Tibial nerve (tissue), 4 donors: ENCODE results near the gene JADE2. TPM values are rescaled to one million over a fixed set of nuclear protein-coding genes. Genes with fewer than 3 reads are reported as not detected.

Source experiments
- DNase-seq, 2 donors: peaks; one replicate each; pipeline ENCODE4 v3.0.0-alpha.2; 2019; ENCODE audit warnings: low spot score in 2 of 2
- H3K27ac ChIP-seq, 4 donors: fragments of 200-600 bp; sonication (generic) in 3 of 4; one replicate each; pipeline ENCODE4 v1.5.1; 2017 to 2019; ENCODE audit warnings: mild to moderate bottlenecking in 1 of 4
- H3K27me3 ChIP-seq, 2 donors: fragments of 200-600 bp; sonication (generic) in 1 of 2; one replicate each; pipeline versions ENCODE4 v1.5.1 to v1.6.0; 2017 to 2019
- H3K36me3 ChIP-seq, 3 donors: fragments of 200-600 bp; sonication (generic); one replicate each; pipeline ENCODE4 v1.5.1; 2018 to 2019
- H3K4me1 ChIP-seq, 4 donors: fragments of 200-600 bp; sonication (generic) in 3 of 4; one replicate each; pipeline ENCODE4 v1.5.1; 2017 to 2019
- H3K4me3 ChIP-seq, 4 donors: fragments of 200-600 bp; sonication (generic) in 3 of 4; one replicate each; pipeline ENCODE4 v1.5.1; 2017 to 2019; ENCODE audit warnings: mild to moderate bottlenecking in 1 of 4, moderate library complexity in 1 of 4
- H3K9me3 ChIP-seq, 4 donors: fragments of 200-600 bp; sonication (generic) in 3 of 4; one replicate each; pipeline ENCODE4 v1.5.1; 2017 to 2019
- CTCF ChIP-seq, 5 experiments: fragments of 200-600 bp in 3 of 5; fragments of 450-650 bp in 2 of 5; sonication (generic) in 3 of 5; IDR thresholded peaks; one replicate each; pipeline ENCODE4 v1.5.1; 2016 to 2019; ENCODE audit warnings: antibody characterized with exemption in 5 of 5, mild to moderate bottlenecking in 3 of 5, moderate library complexity in 2 of 5
- EP300 ChIP-seq, 2 donors: sonication (generic); formaldehyde crosslinking; IDR thresholded peaks; one replicate each; pipeline ENCODE4 v1.6.1; 2017; ENCODE audit warnings: antibody characterized with exemption in 2 of 2, mild to moderate bottlenecking in 1 of 2
- POLR2A ChIP-seq, 2 donors: fragments of 450-650 bp; IDR thresholded peaks; one replicate each; pipeline ENCODE4 v1.6.1; 2017; ENCODE audit warnings: antibody characterized with exemption in 2 of 2, mild to moderate bottlenecking in 2 of 2, moderate library complexity in 2 of 2
- WGBS, 2 donors: methylation state at CpG; one replicate each; pipeline ENCODE4 v1.1.5; 2018; 5-methylcytosine and 5-hydroxymethylcytosine counted together
- total RNA-seq, 4 donors: library from RNA; depleted of rRNA; stranded (reverse); fragments of >200 nt; gene quantifications; one replicate each; pipeline ENCODE4 v1.1.0, GENCODE V29; 2016

JADE2 gene
- total RNA-seq, 4 donors from 2014 or later = 58.8 to 90.6 (median 73.9) TPM

GRCh38 chr5:134577022-134577795 is 51.7 kb downstream of the JADE2 start:
- 66 to 74% methylated on average over 10 of the region's 10 CpGs for WGBS, 2 donors
- no peaks in the 10 kb centered on the region for H3K9me3 ChIP-seq
- peaks cover 0 to 53% (median 4%) of the 10 kb centered on the region in 4 donors for H3K4me1 ChIP-seq
- H3K27ac ChIP-seq = peak overlapping the region in 1 of 4 donors; percentile 48
- H3K27me3 ChIP-seq = no peaks in the 10 kb centered on the region
- no peak for TF ChIP-seq EP300 (IDR thresholded peaks at IDR 0.05)
- TF ChIP-seq POLR2A (IDR thresholded peaks at IDR 0.05) = no peak
- no peak for TF ChIP-seq CTCF (IDR thresholded peaks at IDR 0.05)
- H3K36me3 ChIP-seq = peaks cover 7 to 90% (median 54%) of the 10 kb centered on the region in 3 donors
- no peak for DNase-seq
- no peak overlapping the region for H3K4me3 ChIP-seq

- no peak overlapping the region for H3K4me3 ChIP-seq
- peak overlapping the region in 1 of 4 donors; percentile 48 for H3K27ac ChIP-seq
- no peaks in the 10 kb centered on the region for H3K9me3 ChIP-seq
- peaks cover 7 to 82% (median 48%) of the 10 kb centered on the region in 3 donors for H3K36me3 ChIP-seq
- no peaks in the 10 kb centered on the region for H3K27me3 ChIP-seq
- WGBS, 2 donors = 35 to 40% methylated on average over 17 of the region's 17 CpGs
- DNase-seq = peak; percentile 65 to 77
- TF ChIP-seq CTCF (IDR thresholded peaks at IDR 0.05) (peak; percentile 69 to 87 (median 82)), POLR2A (IDR thresholded peaks at IDR 0.05) (no peak), EP300 (IDR thresholded peaks at IDR 0.05) (peak; percentile 33 to 49)
- H3K4me1 ChIP-seq = peaks cover 0 to 56% (median 4%) of the 10 kb centered on the region in 4 donors
Measured at GRCh38 chr5:134577796-134578577, 52.5 kb downstream of the JADE2 start.

GRCh38 chr5:134578578-134579283 is 53.3 kb downstream of the JADE2 start:
- H3K4me1 ChIP-seq = peaks cover 0 to 56% (median 4%) of the 10 kb centered on the region in 4 donors
- TF ChIP-seq CTCF (IDR thresholded peaks at IDR 0.05) = no peak
- TF ChIP-seq EP300 (IDR thresholded peaks at IDR 0.05) = no peak
- TF ChIP-seq POLR2A (IDR thresholded peaks at IDR 0.05) = no peak
- H3K9me3 ChIP-seq = no peaks in the 10 kb centered on the region
- H3K27me3 ChIP-seq = no peaks in the 10 kb centered on the region
- WGBS, 2 donors = 83 to 84% methylated on average over 19 to 32 of the region's 32 CpGs
- H3K4me3 ChIP-seq = no peak overlapping the region
- H3K36me3 ChIP-seq = peaks cover 7 to 75% (median 42%) of the 10 kb centered on the region in 3 donors
- H3K27ac ChIP-seq = peak overlapping the region in 1 of 4 donors; percentile 48
- no peak for DNase-seq

GRCh38 chr5:134579284-134579771 is 53.9 kb downstream of the JADE2 start:
- H3K4me1 ChIP-seq = peaks cover 0 to 56% (median 4%) of the 10 kb centered on the region in 4 donors
- TF ChIP-seq CTCF (IDR thresholded peaks at IDR 0.05) (no peak), EP300 (IDR thresholded peaks at IDR 0.05) (no peak), POLR2A (IDR thresholded peaks at IDR 0.05) (no peak)
- peak overlapping the region in 2 of 4 donors; percentile 29 to 55 for H3K27ac ChIP-seq
- no peaks in the 10 kb centered on the region for H3K27me3 ChIP-seq
- H3K36me3 ChIP-seq = peaks cover 7 to 69% (median 36%) of the 10 kb centered on the region in 3 donors
- no peaks in the 10 kb centered on the region for H3K9me3 ChIP-seq
- DNase-seq = no peak
- 89 to 92% methylated on average over 13 of the region's 13 CpGs for WGBS, 2 donors
- H3K4me3 ChIP-seq = no peak overlapping the region
